Measurements from ENCODE around the gene USP31. TPM values are rescaled to one million over a fixed set of nuclear protein-coding genes. Genes with fewer than 3 reads are reported as not detected.

The USP31 gene
- total RNA-seq, 1 experiment from 2014 or later: 17.4 TPM

GRCh38 chr16:23160082-23160481 lies 10.8 kb upstream of the USP31 start (continued):
- TF ChIP-seq, protein P1, sequence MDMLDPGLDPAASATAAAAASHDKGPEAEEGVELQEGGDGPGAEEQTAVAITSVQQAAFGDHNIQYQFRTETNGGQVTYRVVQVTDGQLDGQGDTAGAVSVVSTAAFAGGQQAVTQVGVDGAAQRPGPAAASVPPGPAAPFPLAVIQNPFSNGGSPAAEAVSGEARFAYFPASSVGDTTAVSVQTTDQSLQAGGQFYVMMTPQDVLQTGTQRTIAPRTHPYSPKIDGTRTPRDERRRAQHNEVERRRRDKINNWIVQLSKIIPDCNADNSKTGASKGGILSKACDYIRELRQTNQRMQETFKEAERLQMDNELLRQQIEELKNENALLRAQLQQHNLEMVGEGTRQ (CRISPR knock-in tag; IDR thresholded peaks at IDR 0.05): no peak
- no peak for TF ChIP-seq IRF1 (CRISPR knock-in tag; IDR thresholded peaks at IDR 0.05)
- TF ChIP-seq, protein P2, sequence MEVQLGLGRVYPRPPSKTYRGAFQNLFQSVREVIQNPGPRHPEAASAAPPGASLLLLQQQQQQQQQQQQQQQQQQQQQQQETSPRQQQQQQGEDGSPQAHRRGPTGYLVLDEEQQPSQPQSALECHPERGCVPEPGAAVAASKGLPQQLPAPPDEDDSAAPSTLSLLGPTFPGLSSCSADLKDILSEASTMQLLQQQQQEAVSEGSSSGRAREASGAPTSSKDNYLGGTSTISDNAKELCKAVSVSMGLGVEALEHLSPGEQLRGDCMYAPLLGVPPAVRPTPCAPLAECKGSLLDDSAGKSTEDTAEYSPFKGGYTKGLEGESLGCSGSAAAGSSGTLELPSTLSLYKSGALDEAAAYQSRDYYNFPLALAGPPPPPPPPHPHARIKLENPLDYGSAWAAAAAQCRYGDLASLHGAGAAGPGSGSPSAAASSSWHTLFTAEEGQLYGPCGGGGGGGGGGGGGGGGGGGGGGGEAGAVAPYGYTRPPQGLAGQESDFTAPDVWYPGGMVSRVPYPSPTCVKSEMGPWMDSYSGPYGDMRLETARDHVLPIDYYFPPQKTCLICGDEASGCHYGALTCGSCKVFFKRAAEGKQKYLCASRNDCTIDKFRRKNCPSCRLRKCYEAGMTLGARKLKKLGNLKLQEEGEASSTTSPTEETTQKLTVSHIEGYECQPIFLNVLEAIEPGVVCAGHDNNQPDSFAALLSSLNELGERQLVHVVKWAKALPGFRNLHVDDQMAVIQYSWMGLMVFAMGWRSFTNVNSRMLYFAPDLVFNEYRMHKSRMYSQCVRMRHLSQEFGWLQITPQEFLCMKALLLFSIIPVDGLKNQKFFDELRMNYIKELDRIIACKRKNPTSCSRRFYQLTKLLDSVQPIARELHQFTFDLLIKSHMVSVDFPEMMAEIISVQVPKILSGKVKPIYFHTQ (CRISPR knock-in tag; IDR thresholded peaks at IDR 0.05): no peak
- TF ChIP-seq ZNF121 (CRISPR knock-in tag; IDR thresholded peaks at IDR 0.05): no peak
- no peak for TF ChIP-seq ZNF396 (CRISPR knock-in tag; IDR thresholded peaks at IDR 0.05; ENCODE audit: borderline replicate concordance)
- TF ChIP-seq IRF2 (CRISPR knock-in tag; IDR thresholded peaks at IDR 0.05; ENCODE audit: borderline replicate concordance, low read depth): no peak
- TF ChIP-seq CREB1 (CRISPR knock-in tag; IDR thresholded peaks at IDR 0.05): no peak
- TF ChIP-seq PRDM15 (CRISPR knock-in tag; IDR thresholded peaks at IDR 0.05): no peak
- no peak for TF ChIP-seq STAT6 (CRISPR knock-in tag; conservative IDR thresholded peaks at IDR 0.05; ENCODE audit: low read depth)
- TF ChIP-seq, protein P3, sequence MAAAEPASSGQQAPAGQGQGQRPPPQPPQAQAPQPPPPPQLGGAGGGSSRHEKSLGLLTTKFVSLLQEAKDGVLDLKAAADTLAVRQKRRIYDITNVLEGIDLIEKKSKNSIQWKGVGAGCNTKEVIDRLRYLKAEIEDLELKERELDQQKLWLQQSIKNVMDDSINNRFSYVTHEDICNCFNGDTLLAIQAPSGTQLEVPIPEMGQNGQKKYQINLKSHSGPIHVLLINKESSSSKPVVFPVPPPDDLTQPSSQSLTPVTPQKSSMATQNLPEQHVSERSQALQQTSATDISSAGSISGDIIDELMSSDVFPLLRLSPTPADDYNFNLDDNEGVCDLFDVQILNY (CRISPR knock-in tag; IDR thresholded peaks at IDR 0.05): no peak
- TF ChIP-seq ZNF281 (CRISPR knock-in tag; IDR thresholded peaks at IDR 0.05): no peak

Data from WTC11 (cell line).